ENCODE measurements around the gene DNAJC7.
"Not testable (repeated sequence)": the region's sequence is repeated elsewhere in the genome, so short reads cannot be mapped to it uniquely, and the experiment has no call there.

Gene DNAJC7

GRCh38 chr17:42017866-42018200, 594 bp upstream of the DNAJC7 start:
- peak; percentile 51 for DNase-seq (ENCODE audit: low spot score)
- in situ Hi-C loops (cut with MboI; ENCODE audit: low sequenced_read_pairs, unreplicated experiment): no loop called here
- TF ChIP-seq CTCF (IDR thresholded peaks at IDR 0.05; ENCODE audit: borderline replicate concordance, control extremely low read depth, extremely low read depth, insufficient read depth, missing control alignments): no peak

GRCh38 chr17:42016411-42016831, 818 bp downstream of the DNAJC7 start:
- TF ChIP-seq CTCF (IDR thresholded peaks at IDR 0.05; ENCODE audit: borderline replicate concordance, control extremely low read depth, extremely low read depth, insufficient read depth, missing control alignments): no peak
- DNase-seq (ENCODE audit: low spot score): no peak
- in situ Hi-C loops (cut with MboI; ENCODE audit: low sequenced_read_pairs, unreplicated experiment): no loop called here

- in situ Hi-C loops (cut with MboI; ENCODE audit: low sequenced_read_pairs, unreplicated experiment): not testable (repeated sequence)
Measured at GRCh38 chr17:42013740-42014139, 3.5 kb downstream of the DNAJC7 start.

GRCh38 chr17:42012363-42012762, 4.9 kb downstream of the DNAJC7 start:
- DNase-seq (ENCODE audit: low spot score); in situ Hi-C loops (cut with MboI; ENCODE audit: low sequenced_read_pairs, unreplicated experiment): not testable (repeated sequence)

More at GRCh38 chr17:42013740-42014139, 3.5 kb downstream of the DNAJC7 start:
- not testable (repeated sequence) for DNase-seq (ENCODE audit: low spot score)

- DNase-seq (ENCODE audit: low spot score): no peak
- in situ Hi-C loops (cut with MboI; ENCODE audit: low sequenced_read_pairs, unreplicated experiment): no loop called here
Measured at GRCh38 chr17:42010898-42011516, 6.2 kb downstream of the DNAJC7 start.

GRCh38 chr17:42010266-42010680, 7.0 kb downstream of the DNAJC7 start:
- in situ Hi-C loops (cut with MboI; ENCODE audit: low sequenced_read_pairs, unreplicated experiment); DNase-seq (ENCODE audit: low spot score): not testable (repeated sequence)

More at GRCh38 chr17:42010898-42011516, 6.2 kb downstream of the DNAJC7 start:
- no peak for TF ChIP-seq CTCF (IDR thresholded peaks at IDR 0.05; ENCODE audit: borderline replicate concordance, control extremely low read depth, extremely low read depth, insufficient read depth, missing control alignments)

GRCh38 chr17:42009170-42009569, 8.1 kb downstream of the DNAJC7 start:
- no peak for DNase-seq (ENCODE audit: low spot score)
- in situ Hi-C loops (cut with MboI; ENCODE audit: low sequenced_read_pairs, unreplicated experiment): no loop called here
- no peak for TF ChIP-seq CTCF (IDR thresholded peaks at IDR 0.05; ENCODE audit: borderline replicate concordance, control extremely low read depth, extremely low read depth, insufficient read depth, missing control alignments)

GRCh38 chr17:42005166-42005565, 12.1 kb downstream of the DNAJC7 start:
- in situ Hi-C loops (cut with MboI; ENCODE audit: low sequenced_read_pairs, unreplicated experiment): no loop called here
- no peak for DNase-seq (ENCODE audit: low spot score)
- TF ChIP-seq CTCF (IDR thresholded peaks at IDR 0.05; ENCODE audit: borderline replicate concordance, control extremely low read depth, extremely low read depth, insufficient read depth, missing control alignments): no peak

Data from GM13976 (cell line).